GM18867 (cell line): ENCODE data around the gene AADAT.
A peak's percentile ranks its signal among the peaks of the same experiment; 100 is the strongest.

ENCODE experiments used
- ATAC-seq: cut with Tn5 transposase; IDR thresholded peaks from one replicate; pipeline ENCODE4 v1.9.1; 2021; ENCODE audit warnings: mild to moderate bottlenecking, moderate library complexity; ENCODE audit not compliant: unreplicated experiment

The AADAT gene

GRCh38 chr4:170035231-170035630, 54.5 kb downstream of the AADAT start:
- ATAC-seq, result no peak

GRCh38 chr4:170033999-170034398, 55.8 kb downstream of the AADAT start:
- ATAC-seq, result no peak

- ATAC-seq, result no peak
Measured at GRCh38 chr4:170030121-170030520, 59.6 kb downstream of the AADAT start.

- peak; percentile 78 for ATAC-seq
Measured at GRCh38 chr4:170027181-170027829, 62.5 kb downstream of the AADAT start.

- peak; percentile 83 for ATAC-seq
Measured at GRCh38 chr4:170026253-170027021, 63.3 kb downstream of the AADAT start, which contains the start of gene MFAP3L. Gene MFAP3L, minus strand, starts transcription at chr4:170026395. Its CDS starts 20,518 bp downstream, at chr4:170005877.

- ATAC-seq, result no peak
Measured at GRCh38 chr4:170025523-170026252, 64.1 kb downstream of the AADAT start.

- ATAC-seq, result no peak
Measured at GRCh38 chr4:170022211-170022610, 67.5 kb downstream of the AADAT start.

- ATAC-seq, result no peak
Measured at GRCh38 chr4:170017252-170017651, 72.5 kb downstream of the AADAT start.

GRCh38 chr4:170015285-170015684, 74.5 kb downstream of the AADAT start:
- ATAC-seq, result no peak

GRCh38 chr4:170014359-170015011, 75.3 kb downstream of the AADAT start:
- no peak for ATAC-seq

GRCh38 chr4:170012629-170012958, 77.2 kb downstream of the AADAT start:
- ATAC-seq, result no peak

GRCh38 chr4:170011921-170012628, 77.7 kb downstream of the AADAT start:
- no peak for ATAC-seq
